SK-N-SH (cell line): Measurements from ENCODE around the gene RBM47. TPM values are rescaled to one million over a fixed set of nuclear protein-coding genes. Genes with fewer than 3 reads are reported as not detected.

Experiments used
- CTCF ChIA-PET: fragments of 300-600, 350-600 bp; formaldehyde crosslinking; extraction: SDS; loops from one replicate; lab custom pipeline; 2021; lab: Yijun Ruan, JAX
- POLR2A ChIA-PET: fragments of 350-600 bp; sonication (Branson Sonifier 250); formaldehyde crosslinking; extraction: SDS; loops from one replicate; lab custom pipeline; 2020; ENCODE audit warnings: antibody characterized with exemption, inconsistent platforms; lab: Yijun Ruan, JAX
- DNase-seq: peaks from one replicate; pipeline ENCODE4 v3.0.0; 2012
- H2AFZ ChIP-seq: fragments of 200-600 bp; sonication (generic); 2 replicates; pipeline ENCODE4 v1.8.1; 2016; ENCODE audit warnings: antibody characterized with exemption, mild to moderate bottlenecking, low read depth
- H3F3A ChIP-seq: fragments of 200-600 bp; sonication (generic); replicated peaks from 2 replicates; pipeline ENCODE3; 2016; ENCODE audit warnings: antibody characterized with exemption, mild to moderate bottlenecking; ENCODE audit not compliant: insufficient read depth
- H3K27ac ChIP-seq, 2 experiments: fragments of 200-500 bp in 1 of 2; fragments of 200-600 bp in 1 of 2; sonication (Bioruptor generic) in 1 of 2; sonication (generic), shearing (Covaris generic) in 1 of 2; 2 replicates each; pipeline versions ENCODE4 v1.5.1 to v1.6.1; 2014 to 2016; ENCODE audit warnings: low read depth in 2 of 2, inconsistent platforms in 1 of 2, low read length in 1 of 2, mild to moderate bottlenecking in 1 of 2, mixed read lengths in 1 of 2
- H3K27me3 ChIP-seq: fragments of 200-600 bp; sonication (generic), shearing (Covaris generic); 2 replicates; pipeline ENCODE4 v1.6.1; 2016; ENCODE audit warnings: mixed run types; ENCODE audit not compliant: insufficient read depth
- H3K36me3 ChIP-seq, 2 experiments: fragments of 200-500 bp in 1 of 2; fragments of 200-600 bp in 1 of 2; sonication (Bioruptor generic) in 1 of 2; sonication (generic) in 1 of 2; replicated peaks in 1 of 2; 2 replicates each; pipeline versions ENCODE3 to v1.5.1; 2014 to 2016; ENCODE audit warnings: low read length in 1 of 2, mild to moderate bottlenecking in 1 of 2; ENCODE audit not compliant: insufficient read depth in 2 of 2, control insufficient read depth in 1 of 2
- H3K4me1 ChIP-seq, 2 experiments: fragments of 200-500 bp in 1 of 2; fragments of 200-600 bp in 1 of 2; sonication (Bioruptor generic) in 1 of 2; sonication (generic), shearing (Covaris generic) in 1 of 2; 2 replicates each; pipeline versions ENCODE4 v1.5.1 to v1.6.1; 2014 to 2016; ENCODE audit warnings: low read depth in 1 of 2, low read length in 1 of 2, mixed run types in 1 of 2; ENCODE audit not compliant: insufficient read depth in 2 of 2, control insufficient read depth in 1 of 2
- H3K4me2 ChIP-seq: fragments of 200-600 bp; sonication (generic), shearing (Covaris generic); 2 replicates; pipeline ENCODE4 v1.6.1; 2017; ENCODE audit warnings: mixed run types
- H3K4me3 ChIP-seq, 2 experiments: fragments of 200-500 bp in 1 of 2; fragments of 200-600 bp in 1 of 2; sonication (Bioruptor generic) in 1 of 2; sonication (generic), shearing (Covaris generic) in 1 of 2; 2 replicates each; pipeline versions ENCODE4 v1.5.1 to v1.8.1; 2014 to 2016; ENCODE audit warnings: low read depth in 2 of 2, inconsistent platforms in 1 of 2, low read length in 1 of 2, mild to moderate bottlenecking in 1 of 2, mixed read lengths in 1 of 2, moderate library complexity in 1 of 2
- H3K79me2 ChIP-seq: fragments of 200-600 bp; sonication (generic); 2 replicates; pipeline ENCODE4 v1.8.1; 2017; ENCODE audit warnings: mild to moderate bottlenecking; ENCODE audit not compliant: insufficient read depth
- H3K9ac ChIP-seq: fragments of 200-600 bp; sonication (generic); 2 replicates; pipeline ENCODE4 v1.6.1; 2017; ENCODE audit warnings: mixed run types
- H3K9me2 ChIP-seq: fragments of 200-600 bp; sonication (generic); 2 replicates; pipeline ENCODE4 v1.6.1; 2017; ENCODE audit warnings: mixed run types
- H3K9me3 ChIP-seq: fragments of 200-600 bp; sonication (generic); 2 replicates; pipeline ENCODE4 v1.6.1; 2017; ENCODE audit warnings: mixed run types, mild to moderate bottlenecking, moderate library complexity
- H4K20me1 ChIP-seq: fragments of 200-600 bp; sonication (generic); 2 replicates; pipeline ENCODE4 v1.6.1; 2017; ENCODE audit warnings: mild to moderate bottlenecking, mixed run types; ENCODE audit not compliant: insufficient read depth
- CHD2 ChIP-seq: fragments of 150-350 bp; IDR thresholded peaks from 2 replicates; pipeline ENCODE4 v1.6.1; 2018; ENCODE audit warnings: low read length; ENCODE audit not compliant: partially characterized antibody
- EP300 ChIP-seq, 2 experiments: IDR thresholded peaks; 2 replicates each; pipeline versions ENCODE4 v1.4.0 to v1.6.1; 2012; ENCODE audit warnings: borderline replicate concordance in 1 of 2, low read depth in 1 of 2, low read length in 1 of 2
- IRF3 ChIP-seq: fragments of 150-350 bp; IDR thresholded peaks from 2 replicates; pipeline ENCODE4 v1.6.1; 2016; ENCODE audit warnings: mild to moderate bottlenecking, low read depth, low read length
- MEF2A ChIP-seq: IDR thresholded peaks from 2 replicates; pipeline ENCODE4 v1.4.0; 2012; ENCODE audit warnings: low read depth, borderline replicate concordance
- NRF1 ChIP-seq: IDR thresholded peaks from 2 replicates; pipeline ENCODE4 v1.6.1; 2012; ENCODE audit warnings: low read depth, mild to moderate bottlenecking, low read length
- RCOR1 ChIP-seq: fragments of 150-350 bp; IDR thresholded peaks from 2 replicates; pipeline ENCODE4 v1.6.1; 2017; ENCODE audit warnings: antibody characterized with exemption, low read length
- SIN3A ChIP-seq: IDR thresholded peaks from 2 replicates; pipeline ENCODE4 v1.6.1; 2012; ENCODE audit warnings: low read depth, mild to moderate bottlenecking, low read length, moderate library complexity, borderline replicate concordance
- TCF12 ChIP-seq: IDR thresholded peaks from 2 replicates; pipeline ENCODE4 v1.4.0; 2012
- TEAD4 ChIP-seq: IDR thresholded peaks from 2 replicates; pipeline ENCODE4 v1.4.0; 2012; ENCODE audit warnings: mild to moderate bottlenecking, borderline replicate concordance; ENCODE audit not compliant: insufficient read depth
- USF1 ChIP-seq: IDR thresholded peaks from 2 replicates; pipeline ENCODE4 v1.4.0; 2012; ENCODE audit warnings: low read depth, borderline replicate concordance
- WGBS: methylation state at CpG from one replicate; pipeline ENCODE4 v1.1.6; 2017; ENCODE audit warnings: low lambda C conversion rate; 5-methylcytosine and 5-hydroxymethylcytosine counted together
- polyA plus RNA-seq, 3 experiments: library from polyadenylated mRNA; depleted of rRNA; stranded (reverse); fragments of >200 nt; gene quantifications; 2 replicates each; pipeline ENCODE4 v1.2.3, GENCODE V29; 2012

Gene RBM47
- polyA plus RNA-seq, 1 of the 3 experiments (the other 2 are of a cell fraction), result 6.8 TPM

GRCh38 chr4:40484346-40485090 lies 145.1 kb downstream of the RBM47 start (continued):
- TF ChIP-seq IRF3, result no peak
- TF ChIP-seq TEAD4, result no peak
- TF ChIP-seq CHD2, result no peak
- TF ChIP-seq SIN3A, result no peak

- DNase-seq, result no peak
Observed at GRCh38 chr4:40482985-40483647, 146.5 kb downstream of the RBM47 start.

More at GRCh38 chr4:40482985-40483647, 146.5 kb downstream of the RBM47 start:
- Histone ChIP-seq H3K4me1 (no peaks in the 10 kb centered on the region), H3K9me3 (no peaks in the 10 kb centered on the region), H3K79me2 (no peaks in the 10 kb centered on the region), H4K20me1 (no peaks in the 10 kb centered on the region), H3K4me3 (no peak overlapping the region), H3K9ac (no peak overlapping the region), H2AFZ (no peak overlapping the region), H3K27me3 (no peaks in the 10 kb centered on the region), H3K4me2 (no peak overlapping the region), H3F3A (peaks cover 11% of the 10 kb centered on the region), H3K27ac (no peak overlapping the region), H3K9me2 (no peaks in the 10 kb centered on the region), H3K36me3 (no peaks in the 10 kb centered on the region)
- WGBS, result 82% methylated on average over 21 of the region's 21 CpGs
- TF ChIP-seq RCOR1, result no peak
- no peak for TF ChIP-seq IRF3
- TF ChIP-seq MEF2A, result no peak
- TF ChIP-seq TEAD4, result no peak
- TF ChIP-seq NRF1, result no peak
- no peak for TF ChIP-seq TCF12
- TF ChIP-seq CHD2, result no peak
- no peak for TF ChIP-seq USF1
- no peak for TF ChIP-seq EP300 (IDR thresholded peaks at IDR 0.05; ENCODE audit: borderline replicate concordance in 1 of 2, low read depth in 1 of 2, low read length in 1 of 2)
- ChIA-PET POLR2A (no interaction called here), CTCF (interaction anchor here (1.1 to 1.3 kb wide), 2 partner anchors 9 to 236 kb away, joined by 3 read pairs; no protein-coding TSS in a partner anchor)
